NCI-H510A (cell line): ENCODE measurements around the gene CHST11.

Experiments used
- DNase-seq: peaks from one replicate; lab custom pipeline; 2025; lab: John Stamatoyannopoulos, UW

CHST11 gene

DNA sequence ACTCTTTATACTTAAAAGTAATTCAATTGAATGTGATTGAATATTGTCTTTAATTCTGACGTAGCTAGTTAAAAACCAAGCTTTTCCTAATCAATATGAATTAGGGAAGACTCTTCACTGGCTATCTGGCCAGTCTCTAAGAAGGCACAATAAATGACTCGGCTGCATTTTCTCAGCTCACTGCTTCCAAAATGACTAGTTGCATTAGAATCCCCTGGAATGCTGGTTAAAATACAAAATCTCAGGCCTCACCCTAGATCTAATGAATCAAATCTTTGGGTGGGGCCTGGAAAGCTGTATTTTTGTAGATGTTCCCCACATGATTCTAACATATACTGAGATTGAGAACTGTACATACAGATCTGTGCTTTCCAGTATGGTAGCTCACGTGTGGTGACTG is 242.1 kb downstream of the CHST11 start:
- no peak for DNase-seq

- DNase-seq, result no peak
Observed at GRCh38 chr12:104699489-104700190, 242.9 kb downstream of the CHST11 start.

GRCh38 chr12:104700324-104700723 is 243.6 kb downstream of the CHST11 start:
- no peak for DNase-seq

DNA sequence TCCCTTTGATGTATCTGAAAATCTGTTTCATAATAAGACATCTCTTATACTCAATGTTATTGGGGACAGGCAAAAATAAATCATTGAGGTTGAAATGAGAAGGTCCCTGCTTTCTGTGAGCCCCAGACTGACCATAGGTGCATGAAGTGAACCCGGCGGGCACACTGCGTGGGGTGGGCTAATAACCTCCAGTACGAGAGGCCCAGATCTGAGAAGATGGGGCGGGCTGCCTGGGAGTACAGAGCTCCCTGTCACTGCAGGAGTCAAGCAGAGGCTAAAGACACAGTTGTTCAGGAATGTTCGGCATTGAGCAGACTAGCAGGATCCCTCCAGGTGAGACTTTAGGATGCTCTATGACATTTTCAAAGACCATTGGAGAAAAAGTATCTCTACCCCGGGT is 244.6 kb downstream of the CHST11 start:
- DNase-seq, result no peak

- no peak for DNase-seq
Observed at GRCh38 chr12:104701756-104702155, 245.0 kb downstream of the CHST11 start.

GRCh38 chr12:104702565-104703139 is 245.9 kb downstream of the CHST11 start:
- DNase-seq, result no peak

DNA sequence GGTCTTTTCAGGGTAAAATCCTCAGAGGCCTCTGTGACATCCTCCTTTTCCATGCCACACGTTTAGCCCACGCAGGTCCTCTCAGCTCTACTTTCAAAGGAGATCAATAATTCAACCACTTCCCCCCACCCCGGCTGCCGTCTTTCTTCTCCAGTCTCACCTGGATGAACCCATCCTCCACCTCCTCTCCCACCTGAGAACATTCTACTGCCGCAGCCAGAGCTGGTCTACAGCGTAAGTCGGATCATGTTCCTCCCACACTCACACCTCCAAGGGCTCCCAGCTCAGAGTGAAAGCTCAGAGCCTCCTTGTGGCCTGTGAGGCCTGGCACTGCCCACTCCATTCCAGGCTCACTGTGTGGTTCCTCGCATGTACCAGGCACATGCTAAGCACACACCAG is 246.6 kb downstream of the CHST11 start:
- no peak for DNase-seq

- DNase-seq, result no peak
Observed at GRCh38 chr12:104704224-104704779, 247.6 kb downstream of the CHST11 start.

DNA sequence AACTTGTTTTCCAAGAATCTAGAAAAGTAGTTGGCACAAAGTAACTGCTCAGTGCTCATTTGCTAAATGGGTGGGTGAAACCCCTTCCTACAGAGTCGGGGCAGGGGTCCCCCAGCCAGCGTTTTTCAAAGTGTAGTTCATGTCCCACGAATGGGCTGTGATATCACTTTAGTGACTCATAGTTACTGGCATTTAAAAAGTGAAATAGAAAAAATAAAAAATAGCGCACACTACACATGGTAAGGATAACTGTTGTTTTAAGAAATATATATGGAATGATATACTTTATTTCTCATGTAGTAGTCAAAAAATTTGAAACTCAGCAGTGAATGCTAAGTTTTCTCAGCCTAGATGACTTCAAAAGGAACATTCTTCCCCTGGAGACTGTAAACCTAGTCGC is 250.4 kb downstream of the CHST11 start:
- no peak for DNase-seq

DNA sequence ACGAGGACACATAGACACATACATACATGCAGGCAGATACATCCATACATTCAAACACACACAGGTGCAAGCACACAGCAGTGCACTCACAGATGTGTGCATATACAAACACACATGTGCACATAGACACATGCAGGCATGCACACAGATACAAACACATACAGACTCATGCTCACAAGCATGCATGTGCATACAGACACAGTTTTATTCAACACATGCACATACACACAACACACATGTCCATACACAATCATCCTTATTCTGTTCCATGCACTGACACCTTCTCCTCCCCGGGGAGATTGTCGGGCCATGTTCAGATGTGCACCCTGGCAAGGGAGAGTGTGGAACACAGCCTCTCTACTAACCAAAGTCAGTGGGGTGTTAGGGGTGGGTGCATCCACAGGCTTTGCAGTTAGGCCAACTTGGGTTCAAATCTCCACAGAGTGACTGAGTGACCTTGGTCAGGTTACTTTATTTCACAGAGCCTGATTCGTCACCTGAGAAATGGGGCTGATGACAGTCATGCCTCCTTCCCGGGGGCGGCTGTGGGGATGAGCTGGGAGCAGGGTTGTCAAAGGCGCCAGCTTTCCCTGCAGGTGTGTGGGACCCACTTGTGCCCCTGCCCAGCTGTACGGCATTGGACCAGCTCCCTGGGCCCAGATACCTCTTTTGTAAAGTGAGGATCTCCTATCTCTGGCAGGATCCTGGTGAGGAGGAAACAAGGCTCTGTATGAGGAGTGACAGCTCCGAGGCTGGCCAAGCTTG is 251.2 kb downstream of the CHST11 start:
- DNase-seq, result no peak

- no peak for DNase-seq
Observed at GRCh38 chr12:104708891-104709290, 252.1 kb downstream of the CHST11 start.

DNA sequence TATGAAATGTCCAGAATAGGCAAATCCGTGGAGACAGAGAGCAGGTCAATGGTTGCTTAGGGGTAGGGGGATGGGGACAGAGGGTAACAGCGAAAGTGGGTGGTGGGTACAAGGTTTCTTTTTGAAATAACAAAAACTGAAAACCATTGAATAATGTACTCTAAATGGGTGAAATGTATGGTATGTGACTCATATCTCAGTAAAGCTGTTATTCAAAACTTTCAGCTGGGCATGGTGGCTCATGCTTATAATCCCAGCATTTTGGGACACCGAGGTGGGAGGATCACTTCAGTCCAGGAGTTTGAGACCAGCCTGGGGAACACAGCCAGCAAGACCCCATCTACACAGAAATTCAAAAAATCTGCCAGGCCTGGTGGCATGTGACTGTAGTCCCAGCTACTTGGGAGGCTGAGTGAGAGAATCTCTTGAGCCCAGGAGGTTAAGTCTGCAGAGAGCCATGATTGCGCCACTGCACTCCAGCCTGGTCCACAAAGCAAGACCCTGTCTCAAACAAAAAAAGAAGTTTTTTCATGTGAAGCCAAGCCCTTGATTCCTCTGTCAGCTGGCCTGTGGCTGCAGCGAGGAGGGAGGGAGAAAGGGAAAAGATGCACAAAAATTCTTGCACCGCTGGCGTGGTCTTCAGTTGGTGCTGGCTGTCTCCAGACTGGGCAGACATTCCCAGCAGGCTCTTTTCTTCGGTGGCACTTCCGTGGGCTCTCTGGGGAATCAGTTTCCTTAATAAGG is 253.1 kb downstream of the CHST11 start:
- DNase-seq, result no peak

- no peak for DNase-seq
Observed at GRCh38 chr12:104710940-104711689, 254.4 kb downstream of the CHST11 start.

DNA sequence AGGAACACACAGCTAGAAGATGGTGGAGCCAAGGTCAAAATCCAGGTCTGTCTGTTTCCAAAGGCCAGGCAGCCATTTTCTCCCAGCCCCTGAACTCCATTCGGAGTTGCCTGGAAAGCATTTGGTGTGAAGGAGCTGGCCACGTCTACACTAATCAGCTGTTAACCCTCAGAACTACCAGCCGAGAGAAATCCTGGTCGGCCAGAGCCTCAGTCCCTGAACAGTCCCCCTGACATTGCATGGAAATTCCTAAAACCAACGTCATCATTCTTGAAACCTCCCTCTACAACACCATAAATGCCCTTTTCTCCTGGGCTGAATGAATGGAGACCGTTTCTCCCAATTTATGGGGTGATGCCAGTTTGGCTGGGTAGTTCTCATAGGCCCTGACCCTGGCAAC is 255.7 kb downstream of the CHST11 start:
- DNase-seq, result no peak

DNA sequence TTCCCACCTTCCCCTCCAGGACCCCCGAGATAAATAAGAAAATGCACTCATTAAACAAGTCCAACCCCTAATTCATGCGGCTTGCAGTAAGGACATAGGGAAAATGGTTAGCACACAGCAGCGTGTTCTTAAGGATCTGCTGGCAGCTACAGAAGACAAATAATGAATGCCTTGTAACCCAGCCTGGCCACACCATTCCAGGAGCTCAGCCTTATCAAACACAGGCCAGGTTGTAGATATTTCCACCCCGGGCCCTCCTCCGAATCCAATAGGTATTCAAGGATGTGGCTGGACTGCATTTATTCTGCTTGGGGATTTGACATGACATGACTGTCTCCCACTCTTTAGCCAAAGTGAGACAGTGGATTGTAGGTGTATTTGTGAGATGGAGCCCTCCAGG is 256.2 kb downstream of the CHST11 start:
- DNase-seq, result no peak

GRCh38 chr12:104713444-104713843 is 256.7 kb downstream of the CHST11 start:
- DNase-seq, result no peak

- no peak for DNase-seq
Observed at GRCh38 chr12:104714369-104714768, 257.6 kb downstream of the CHST11 start.

DNA sequence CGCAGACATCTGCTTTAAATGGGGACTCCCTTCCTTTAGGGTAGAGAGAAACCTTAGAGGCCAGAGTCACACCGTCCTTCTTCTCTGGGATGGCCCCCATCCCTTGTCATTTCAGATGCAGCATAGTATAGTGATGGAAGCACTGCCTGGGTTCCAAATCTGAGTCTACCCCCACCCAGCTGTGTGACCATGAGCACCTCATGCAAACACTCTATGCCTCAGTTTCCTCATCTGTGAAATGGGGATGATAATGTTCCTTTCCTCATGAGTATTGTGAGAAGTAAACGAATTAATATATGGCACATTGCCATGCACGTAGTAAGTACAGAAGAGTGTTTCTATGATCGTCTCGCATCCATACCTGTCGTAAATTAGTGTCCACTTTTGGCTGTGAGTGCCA is 259.4 kb downstream of the CHST11 start:
- no peak for DNase-seq

GRCh38 chr12:104718304-104718929 is 261.7 kb downstream of the CHST11 start:
- no peak for DNase-seq

DNA sequence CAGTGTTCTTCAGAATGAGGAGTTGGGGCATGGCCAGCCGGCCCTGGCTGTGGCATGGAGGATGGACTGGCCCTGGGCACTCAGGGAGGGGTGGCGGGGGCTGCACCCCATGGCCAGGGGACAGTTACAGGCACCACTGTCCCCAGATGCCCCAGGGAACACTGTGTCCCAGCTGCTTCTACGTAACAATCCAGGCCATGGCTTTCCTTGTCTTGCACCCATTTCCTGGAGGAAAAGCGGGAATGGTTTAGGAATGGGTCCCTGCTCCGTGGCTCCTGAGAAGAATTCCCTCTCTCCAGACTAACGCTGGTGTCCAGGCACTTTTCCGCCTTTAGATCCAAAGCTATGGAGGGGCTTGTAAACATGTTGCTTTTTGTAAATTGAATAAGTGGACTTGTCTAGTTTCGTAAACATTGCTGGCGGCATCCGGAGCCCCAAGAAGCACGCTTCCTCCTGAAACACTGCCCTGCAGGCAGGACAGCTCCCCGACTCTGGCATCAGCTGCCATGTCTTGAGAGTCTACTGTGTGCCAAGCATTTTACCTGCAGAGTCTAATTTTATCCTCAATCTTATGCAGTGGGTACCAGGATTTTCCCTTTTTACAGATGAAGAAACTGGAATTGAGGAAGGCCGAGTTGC is 263.1 kb downstream of the CHST11 start:
- no peak for DNase-seq
